ENCODE results near the gene CDH6. TPM values are rescaled to one million over a fixed set of nuclear protein-coding genes. Genes with fewer than 3 reads are reported as not detected.

Gene CDH6
- total RNA-seq, 1 donor from 2014 or later, result 17.9 TPM

- Histone ChIP-seq H3K9me3 (ENCODE audit: low read depth) (no peaks in the 10 kb centered on the region), H3K9ac (no peak overlapping the region), H2AFZ (replicated peaks) (no peak overlapping the region), H3K4me1 (peaks cover 26% of the 10 kb centered on the region), H3K27ac (no peak overlapping the region), H3K4me3 (no peak overlapping the region), H3K36me3 (no peaks in the 10 kb centered on the region), H3F3A (ENCODE audit: low read depth) (no peaks in the 10 kb centered on the region), H3K27me3 (no peaks in the 10 kb centered on the region), H3K79me2 (ENCODE audit: low read depth) (peaks cover 54% of the 10 kb centered on the region), H3K4me2 (no peak overlapping the region), H4K20me1 (ENCODE audit: low read depth) (no peaks in the 10 kb centered on the region)
- H3K36me3 Mint-ChIP-seq, result peaks cover 25% of the 10 kb centered on the region
- H3K4me1 Mint-ChIP-seq, result peaks cover 34% of the 10 kb centered on the region
- no peaks in the 10 kb centered on the region for H3K9me3 Mint-ChIP-seq
- peaks cover 4% of the 10 kb centered on the region for H3K27me3 Mint-ChIP-seq (ENCODE audit: insufficient read depth, low read depth)
- H3K27ac Mint-ChIP-seq, result no peak overlapping the region
- H3K4me3 Mint-ChIP-seq, result no peak overlapping the region
- no peak for DNase-seq (ENCODE audit: low spot score)
- no peak for TF ChIP-seq EZH2 (IDR thresholded peaks at IDR 0.05)
- TF ChIP-seq EZH2phosphoT487 (IDR thresholded peaks at IDR 0.05), result no peak
- no peak for TF ChIP-seq CTCF (IDR thresholded peaks at IDR 0.05)
Measured at GRCh38 chr5:31215236-31215635, 21.8 kb downstream of the CDH6 start.

DNA sequence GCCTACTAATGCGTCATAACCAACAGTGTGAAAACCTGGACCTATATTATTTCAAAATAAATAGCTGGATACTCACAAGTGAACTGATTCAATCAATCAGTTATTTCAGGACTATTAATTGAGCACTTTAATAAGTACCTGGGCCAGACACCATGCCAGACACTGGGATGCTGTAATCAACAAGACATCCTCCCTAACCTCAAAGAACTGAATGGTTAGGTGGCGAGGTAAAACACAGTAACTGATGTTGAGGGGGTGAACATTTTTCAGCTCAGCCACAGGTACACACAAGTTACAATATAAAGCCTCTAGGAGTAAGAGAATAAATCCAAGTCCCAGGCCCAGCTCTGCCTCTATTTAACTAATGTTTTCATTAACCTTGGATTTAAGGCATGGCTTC lies 24.0 kb downstream of the CDH6 start:
- peaks cover 35% of the 10 kb centered on the region for H3K4me1 ChIP-seq
- Mint-ChIP-seq H3K4me3 (no peak overlapping the region), H3K9me3 (no peaks in the 10 kb centered on the region), H3K27ac (no peak overlapping the region), H3K4me1 (peaks cover 36% of the 10 kb centered on the region), H3K27me3 (ENCODE audit: insufficient read depth, low read depth) (peaks cover 4% of the 10 kb centered on the region), H3K36me3 (peaks cover 27% of the 10 kb centered on the region)
- H3K4me3 ChIP-seq, result no peak overlapping the region
- H3K9me3 ChIP-seq (ENCODE audit: low read depth), result no peaks in the 10 kb centered on the region
- no peaks in the 10 kb centered on the region for H3K27me3 ChIP-seq
- no peaks in the 10 kb centered on the region for H3F3A ChIP-seq (ENCODE audit: low read depth)
- H3K36me3 ChIP-seq, result no peaks in the 10 kb centered on the region
- no peak overlapping the region for H3K4me2 ChIP-seq
- H2AFZ ChIP-seq (replicated peaks), result no peak overlapping the region
- no peak for DNase-seq (ENCODE audit: low spot score)
- TF ChIP-seq EZH2 (IDR thresholded peaks at IDR 0.05) (no peak), EZH2phosphoT487 (IDR thresholded peaks at IDR 0.05) (no peak), CTCF (IDR thresholded peaks at IDR 0.05) (no peak)
- no peak overlapping the region for H3K9ac ChIP-seq
- no peak overlapping the region for H3K27ac ChIP-seq
- no peaks in the 10 kb centered on the region for H4K20me1 ChIP-seq (ENCODE audit: low read depth)
- H3K79me2 ChIP-seq (ENCODE audit: low read depth), result peaks cover 42% of the 10 kb centered on the region

GRCh38 chr5:31218978-31219377 lies 25.5 kb downstream of the CDH6 start:
- H3K36me3 ChIP-seq, result no peaks in the 10 kb centered on the region
- H3K9me3 ChIP-seq (ENCODE audit: low read depth), result no peaks in the 10 kb centered on the region
- H2AFZ ChIP-seq (replicated peaks), result peak overlapping the region; percentile 18
- no peaks in the 10 kb centered on the region for H3K9me3 Mint-ChIP-seq
- peaks cover under 1% of the 10 kb centered on the region for H3K27me3 Mint-ChIP-seq (ENCODE audit: insufficient read depth, low read depth)
- H4K20me1 ChIP-seq (ENCODE audit: low read depth), result no peaks in the 10 kb centered on the region
- no peak overlapping the region for H3K4me2 ChIP-seq
- no peak overlapping the region for H3K4me3 Mint-ChIP-seq
- peaks cover 21% of the 10 kb centered on the region for H3K4me1 Mint-ChIP-seq
- TF ChIP-seq EZH2phosphoT487 (IDR thresholded peaks at IDR 0.05) (no peak), EZH2 (IDR thresholded peaks at IDR 0.05) (no peak), CTCF (IDR thresholded peaks at IDR 0.05) (peak; percentile 28)
- no peak overlapping the region for H3K4me3 ChIP-seq
- no peak overlapping the region for H3K27ac ChIP-seq
- H3K79me2 ChIP-seq (ENCODE audit: low read depth), result peaks cover 31% of the 10 kb centered on the region
- DNase-seq (ENCODE audit: low spot score), result peak; percentile 18
- H3K36me3 Mint-ChIP-seq, result peaks cover 30% of the 10 kb centered on the region
- H3F3A ChIP-seq (ENCODE audit: low read depth), result no peaks in the 10 kb centered on the region
- H3K4me1 ChIP-seq, result peaks cover 21% of the 10 kb centered on the region
- H3K27ac Mint-ChIP-seq, result peak overlapping the region; percentile 21
- no peak overlapping the region for H3K9ac ChIP-seq
- H3K27me3 ChIP-seq, result no peaks in the 10 kb centered on the region
